ENCODE measurements around the gene TNFSF11. TPM values are rescaled to one million over a fixed set of nuclear protein-coding genes. Genes with fewer than 3 reads are reported as not detected.
"Not testable (repeated sequence)": the region's sequence is repeated elsewhere in the genome, so short reads cannot be mapped to it uniquely, and the experiment has no call there.

The TNFSF11 gene
- total RNA-seq, 2 donors from 2014 or later = 3.9 TPM; not detected in 1

GRCh38 chr13:42559057-42559456 lies 14.9 kb upstream of the TNFSF11 start:
- DNase-seq = no peak
- H3K9me3 ChIP-seq = no peaks in the 10 kb centered on the region
- ATAC-seq = no peak
- no peaks in the 10 kb centered on the region for H3K27me3 ChIP-seq
- intact Hi-C loops (cut with DNase I) = no loop called here
- H3K4me3 ChIP-seq = no peak overlapping the region
- TF ChIP-seq CTCF (IDR thresholded peaks at IDR 0.05) (no peak), POLR2A (IDR thresholded peaks at IDR 0.05) (no peak)
- peaks cover 3% of the 10 kb centered on the region for H3K4me1 ChIP-seq
- no peak overlapping the region for H3K27ac ChIP-seq
- H3K36me3 ChIP-seq (replicated peaks in 1 of 2; ENCODE audit: insufficient read depth in 1 of 2, low read depth in 2 of 2) = no peaks in the 10 kb centered on the region

GRCh38 chr13:42559573-42560218 lies 14.3 kb upstream of the TNFSF11 start:
- ATAC-seq; H3K27ac ChIP-seq; H3K4me3 ChIP-seq; H3K27me3 ChIP-seq; H3K4me1 ChIP-seq; H3K9me3 ChIP-seq; DNase-seq; intact Hi-C loops (cut with DNase I); H3K36me3 ChIP-seq (replicated peaks in 1 of 2; ENCODE audit: insufficient read depth in 1 of 2, low read depth in 2 of 2): not testable (repeated sequence)
- WGBS, 2 donors = 90 to 92% methylated on average over 13 to 26 of the region's 36 CpGs

GRCh38 chr13:42560320-42560719 lies 13.6 kb upstream of the TNFSF11 start:
- H3K4me1 ChIP-seq; ATAC-seq; DNase-seq; H3K27ac ChIP-seq; H3K4me3 ChIP-seq; intact Hi-C loops (cut with DNase I); H3K9me3 ChIP-seq; H3K27me3 ChIP-seq; H3K36me3 ChIP-seq (replicated peaks in 1 of 2; ENCODE audit: insufficient read depth in 1 of 2, low read depth in 2 of 2): not testable (repeated sequence)
- 68 to 69% methylated on average over 6 of the region's 6 CpGs for WGBS, 2 donors

GRCh38 chr13:42561752-42562467 lies 12.0 kb upstream of the TNFSF11 start:
- TF ChIP-seq CTCF (IDR thresholded peaks at IDR 0.05) (no peak), POLR2A (IDR thresholded peaks at IDR 0.05) (no peak)
- ATAC-seq (no peak), DNase-seq (no peak)
- H3K4me3 ChIP-seq = no peak overlapping the region
- no peaks in the 10 kb centered on the region for H3K36me3 ChIP-seq (replicated peaks in 1 of 2; ENCODE audit: insufficient read depth in 1 of 2, low read depth in 2 of 2)
- no peak overlapping the region for H3K27ac ChIP-seq
- H3K4me1 ChIP-seq = no peaks in the 10 kb centered on the region
- H3K9me3 ChIP-seq = no peaks in the 10 kb centered on the region
- intact Hi-C loops (cut with DNase I) = no loop called here
- no peaks in the 10 kb centered on the region for H3K27me3 ChIP-seq
- WGBS, 2 donors = 47 to 53% methylated on average over 3 of the region's 3 CpGs

- H3K36me3 ChIP-seq (replicated peaks in 1 of 2; ENCODE audit: insufficient read depth in 1 of 2, low read depth in 2 of 2) = no peaks in the 10 kb centered on the region
- H3K4me1 ChIP-seq = no peaks in the 10 kb centered on the region
- DNase-seq (no peak), ATAC-seq (no peak)
- H3K9me3 ChIP-seq = no peaks in the 10 kb centered on the region
- H3K27ac ChIP-seq = no peak overlapping the region
- no peak overlapping the region for H3K4me3 ChIP-seq
- TF ChIP-seq POLR2A (IDR thresholded peaks at IDR 0.05) (no peak), CTCF (IDR thresholded peaks at IDR 0.05) (no peak)
- no peaks in the 10 kb centered on the region for H3K27me3 ChIP-seq
- intact Hi-C loops (cut with DNase I) = no loop called here
- 39 to 57% methylated on average over 2 of the region's 2 CpGs for WGBS, 2 donors
Measured at GRCh38 chr13:42567906-42568305, 6.0 kb upstream of the TNFSF11 start.

All from body of pancreas (tissue), 4 donors.